GM15510 (cell line): Measurements from ENCODE around the gene TSC1.

Experiments
- POLR2A ChIP-seq: IDR thresholded peaks from 3 replicates; pipeline ENCODE4 v1.6.1; 2011; ENCODE audit warnings: borderline replicate concordance; ENCODE audit not compliant: insufficient read length; ENCODE audit errors: extremely low read depth

The TSC1 gene

GRCh38 chr9:132878695-132879456 is 65.5 kb downstream of the TSC1 start, which contains the start of gene SPACA9:
SPACA9 (plus strand) TSS chr9:132878898; CDS start chr9:132883948, 5,050 bp downstream.
- TF ChIP-seq POLR2A = no peak

- peak; percentile 59 for TF ChIP-seq POLR2A
These were observed 66.4 kb downstream of the TSC1 start, which contains the start of gene AK8 for GRCh38 chr9:132877824-132878694. AK8 (minus strand) TSS chr9:132878284; CDS start chr9:132878255, 29 bp downstream.

GRCh38 chr9:132877458-132877823 is 67.0 kb downstream of the TSC1 start:
- no peak for TF ChIP-seq POLR2A

GRCh38 chr9:132876849-132877248 is 67.6 kb downstream of the TSC1 start:
- no peak for TF ChIP-seq POLR2A

GRCh38 chr9:132875159-132875558 is 69.3 kb downstream of the TSC1 start:
- TF ChIP-seq POLR2A = no peak

- no peak for TF ChIP-seq POLR2A
These were observed 71.0 kb downstream of the TSC1 start for GRCh38 chr9:132873403-132873802.

- no peak for TF ChIP-seq POLR2A
These were observed 75.2 kb downstream of the TSC1 start for GRCh38 chr9:132869266-132869665.

GRCh38 chr9:132866898-132867297 is 77.5 kb downstream of the TSC1 start:
- TF ChIP-seq POLR2A = no peak

- TF ChIP-seq POLR2A = no peak
These were observed 79.7 kb downstream of the TSC1 start for GRCh38 chr9:132864691-132865090.

GRCh38 chr9:132864277-132864676 is 80.1 kb downstream of the TSC1 start:
- TF ChIP-seq POLR2A = no peak

- TF ChIP-seq POLR2A = no peak
These were observed 81.3 kb downstream of the TSC1 start for GRCh38 chr9:132863096-132863495.

GRCh38 chr9:132862533-132862932 is 81.9 kb downstream of the TSC1 start:
- TF ChIP-seq POLR2A = no peak

GRCh38 chr9:132861666-132862065 is 82.8 kb downstream of the TSC1 start:
- TF ChIP-seq POLR2A = no peak

- TF ChIP-seq POLR2A = no peak
These were observed 85.7 kb downstream of the TSC1 start for GRCh38 chr9:132858751-132859150.

- no peak for TF ChIP-seq POLR2A
These were observed 86.6 kb downstream of the TSC1 start for GRCh38 chr9:132857616-132858342.
